H1 (cell line): ENCODE data around the gene IQUB. TPM values are rescaled to one million over a fixed set of nuclear protein-coding genes. Genes with fewer than 3 reads are reported as not detected.

Source experiments
- BRCA1 ChIP-seq: IDR thresholded peaks from 2 replicates; pipeline ENCODE4 v1.6.1; 2012; ENCODE audit warnings: low read depth, low read length, improper control_type of control experiment
- CBX5 ChIP-seq: fragments of 300-800, 300-1000 bp; sonication (generic); IDR thresholded peaks from 2 replicates; pipeline ENCODE4 v1.7.1; 2016; ENCODE audit warnings: antibody characterized with exemption, low read length, low read depth
- FOSL1 ChIP-seq: IDR thresholded peaks from 2 replicates; pipeline ENCODE4 v1.6.1; 2011; ENCODE audit warnings: mild to moderate bottlenecking, low read depth, low read length, moderate library complexity; ENCODE audit not compliant: insufficient read depth
- JUND ChIP-seq: IDR thresholded peaks from 2 replicates; pipeline ENCODE4 v1.6.1; 2011; ENCODE audit warnings: mild to moderate bottlenecking, improper control_type of control experiment, low read length
- KDM1A ChIP-seq: fragments of 200-600, 300-600 bp; sonication (generic); IDR thresholded peaks from 2 replicates; pipeline ENCODE4 v1.7.1; 2016; ENCODE audit warnings: mild to moderate bottlenecking, low read length, borderline replicate concordance
- MAFK ChIP-seq: IDR thresholded peaks from 2 replicates; pipeline ENCODE4 v1.6.1; 2012; ENCODE audit warnings: low read depth, mild to moderate bottlenecking, improper control_type of control experiment, low read length
- RNF2 ChIP-seq: fragments of 200-900, 300-1000 bp; sonication (generic); IDR thresholded peaks from 2 replicates; pipeline ENCODE4 v1.7.1; 2016; ENCODE audit warnings: borderline replicate concordance, low read depth, mild to moderate bottlenecking, antibody characterized with exemption, low read length; ENCODE audit not compliant: poor library complexity, severe bottlenecking; ENCODE audit errors: missing control alignments
- RXRA ChIP-seq: IDR thresholded peaks from 2 replicates; pipeline ENCODE4 v1.6.1; 2011; ENCODE audit warnings: low read depth, mild to moderate bottlenecking, low read length, moderate library complexity; ENCODE audit not compliant: insufficient read depth
- TAF7 ChIP-seq: optimal IDR thresholded peaks from 2 replicates; pipeline ENCODE3; 2011; ENCODE audit warnings: low read depth, mild to moderate bottlenecking, inconsistent platforms, low read length, moderate library complexity, borderline replicate concordance
- polyA plus RNA-seq, 7 experiments: library from polyadenylated mRNA; depleted of rRNA in 3 of 7; stranded (reverse) in 5 of 7; unstranded in 2 of 7; fragments of >200 nt in 5 of 7; fragments of 200-250 nt in 2 of 7; gene quantifications; 1 replicate in 5 of 7; 2 replicates in 1 of 7; 4 replicates in 1 of 7; pipeline versions ENCODE4 v1.2.1 to v1.2.3, GENCODE V29; 2011 to 2013; ENCODE audit warnings: missing spikeins in 2 of 7, mixed read lengths in 2 of 7
- total RNA-seq: library from RNA; stranded (reverse); fragmentation: NEBNext Ultra II Directional; extraction: Animal tissue kit (Norgen Biotek cat#: 25700); gene quantifications from 2 replicates; pipeline ENCODE4 v1.2.1, GENCODE V29; 2021
- TF ChIP-seq, protein P1 (sequence below): IDR thresholded peaks from 2 replicates; pipeline ENCODE4 v1.6.1; 2011; ENCODE audit warnings: low read depth, mild to moderate bottlenecking, low read length; ENCODE audit not compliant: insufficient read depth

IQUB gene
- total and polyA plus RNA-seq, 2 of the 8 experiments (the other 6 are each of a cell fraction or from before 2014, with no cell fraction given) = 0.12 to 0.82 TPM

DNA sequence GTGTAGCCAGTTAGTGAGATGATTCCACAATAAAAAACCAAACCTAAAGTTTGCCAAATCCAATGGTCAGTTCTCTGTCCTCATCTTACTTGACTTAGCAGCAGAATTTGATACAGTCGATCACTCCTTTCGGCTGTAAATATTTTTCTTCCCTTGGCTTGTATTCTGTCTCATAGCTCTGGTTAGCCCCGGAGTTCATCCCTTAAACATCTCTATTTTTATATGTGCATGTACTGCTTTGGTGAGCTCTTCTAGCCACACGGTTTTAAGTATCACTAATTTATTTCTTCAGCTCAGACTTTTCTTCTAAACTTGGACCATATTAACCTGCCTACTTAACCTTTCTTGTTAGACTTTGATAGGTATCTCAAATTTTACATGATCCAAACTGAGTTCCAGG is 49.4 kb upstream of the IQUB start (continued):
- no peak for TF ChIP-seq RNF2
- no peak for TF ChIP-seq BRCA1
- TF ChIP-seq MAFK = no peak
- no peak for TF ChIP-seq KDM1A
- TF ChIP-seq, protein P1, sequence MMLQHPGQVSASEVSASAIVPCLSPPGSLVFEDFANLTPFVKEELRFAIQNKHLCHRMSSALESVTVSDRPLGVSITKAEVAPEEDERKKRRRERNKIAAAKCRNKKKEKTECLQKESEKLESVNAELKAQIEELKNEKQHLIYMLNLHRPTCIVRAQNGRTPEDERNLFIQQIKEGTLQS = no peak
- no peak for TF ChIP-seq JUND
- no peak for TF ChIP-seq FOSL1
- no peak for TF ChIP-seq CBX5
- no peak for TF ChIP-seq TAF7
- TF ChIP-seq RXRA = no peak
